CD4-positive, alpha-beta memory T cell (primary cell): ENCODE measurements around the gene PRRC2B. TPM values are rescaled to one million over a fixed set of nuclear protein-coding genes. Genes with fewer than 3 reads are reported as not detected.
A peak's percentile ranks its signal among the peaks of the same experiment; 100 is the strongest.

Source experiments
- CTCF ChIA-PET: fragments of 350-600 bp; sonication (Branson Sonifier 250); formaldehyde crosslinking; loops from one replicate; lab custom pipeline; 2021; ENCODE audit warnings: inconsistent platforms; ENCODE audit not compliant: partially characterized antibody; lab: Charles Lee
- POLR2A ChIA-PET: fragments of 350-600 bp; sonication (Branson Sonifier 250); formaldehyde crosslinking; loops from one replicate; lab custom pipeline; 2021; ENCODE audit not compliant: partially characterized antibody; lab: Charles Lee
- DNase-seq, 5 donors: peaks; one replicate each; pipeline versions ENCODE4 v3.0.0 to v3.0.0-alpha.2; 2020 to 2022; ENCODE audit warnings: mixed read lengths in 1 of 5
- H3K27ac ChIP-seq: one replicate; pipeline ENCODE4 v1.7.0; 2013; ENCODE audit warnings: low read depth, low read length
- H3K27me3 ChIP-seq: 2 replicates; pipeline ENCODE4 v1.7.0; 2013; ENCODE audit warnings: mild to moderate bottlenecking, low read length, moderate library complexity; ENCODE audit not compliant: insufficient read depth
- H3K36me3 ChIP-seq: 2 replicates; pipeline ENCODE4 v1.7.0; 2013; ENCODE audit warnings: mild to moderate bottlenecking, low read length, moderate library complexity; ENCODE audit not compliant: insufficient read depth
- H3K4me1 ChIP-seq: 2 replicates; pipeline ENCODE4 v1.7.0; 2013; ENCODE audit warnings: mild to moderate bottlenecking, low read length, moderate library complexity; ENCODE audit not compliant: insufficient read depth
- H3K4me3 ChIP-seq, 2 donors: one replicate each; pipeline ENCODE4 v1.7.0; 2013; ENCODE audit warnings: low read length in 2 of 2, mild to moderate bottlenecking in 1 of 2
- H3K9me3 ChIP-seq, 2 donors: one replicate each; pipeline ENCODE4 v1.7.0; 2013; ENCODE audit warnings: low read length in 2 of 2, control low read depth in 1 of 2; ENCODE audit not compliant: control insufficient read depth in 1 of 2
- H3K27ac Mint-ChIP-seq, 7 donors: one replicate each; pipeline ENCODE4 v1.8.0; 2020 to 2021; ENCODE audit warnings: mixed read lengths in 7 of 7, mild to moderate bottlenecking in 6 of 7, inconsistent platforms in 3 of 7, moderate library complexity in 3 of 7
- H3K27me3 Mint-ChIP-seq, 2 donors: one replicate each; pipeline ENCODE4 v1.8.0; 2020 to 2021; ENCODE audit warnings: mixed read lengths in 2 of 2
- H3K36me3 Mint-ChIP-seq, 2 donors: one replicate each; pipeline ENCODE4 v1.8.0; 2020 to 2021; ENCODE audit warnings: mixed read lengths in 2 of 2, inconsistent platforms in 1 of 2, mild to moderate bottlenecking in 1 of 2
- H3K4me1 Mint-ChIP-seq, 4 donors: one replicate each; pipeline ENCODE4 v1.8.0; 2020 to 2021; ENCODE audit warnings: mixed read lengths in 4 of 4, mild to moderate bottlenecking in 1 of 4
- H3K4me3 Mint-ChIP-seq, 8 donors: one replicate each; pipeline ENCODE4 v1.8.0; 2020 to 2021; ENCODE audit warnings: mixed read lengths in 8 of 8, mild to moderate bottlenecking in 7 of 8, moderate library complexity in 6 of 8, inconsistent platforms in 3 of 8
- H3K9me3 Mint-ChIP-seq, 8 donors: one replicate each; pipeline ENCODE4 v1.8.0; 2020 to 2021; ENCODE audit warnings: mixed read lengths in 8 of 8, mild to moderate bottlenecking in 5 of 8, inconsistent platforms in 3 of 8, moderate library complexity in 1 of 8
- intact Hi-C: fragments of 100-400 bp; cut with micrococcal nuclease; formaldehyde crosslinking; loops from one replicate; pipeline ENCODE4 v1.15.1; 2023
- polyA plus RNA-seq, 2 donors: library from polyadenylated mRNA; unstranded; fragments of 300-500 nt; fragmentation: Illumina TruSeq; gene quantifications; one replicate each; pipeline ENCODE4 v1.2.3, GENCODE V29; 2021
- total RNA-seq, 2 experiments: library from RNA; stranded (reverse); gene quantifications; one replicate each; pipeline ENCODE4 v1.2.3, GENCODE V29; 2021

Gene PRRC2B
- total and polyA plus RNA-seq, 4 experiments from 2014 or later = 2.7 to 343 (median 191) TPM

DNA sequence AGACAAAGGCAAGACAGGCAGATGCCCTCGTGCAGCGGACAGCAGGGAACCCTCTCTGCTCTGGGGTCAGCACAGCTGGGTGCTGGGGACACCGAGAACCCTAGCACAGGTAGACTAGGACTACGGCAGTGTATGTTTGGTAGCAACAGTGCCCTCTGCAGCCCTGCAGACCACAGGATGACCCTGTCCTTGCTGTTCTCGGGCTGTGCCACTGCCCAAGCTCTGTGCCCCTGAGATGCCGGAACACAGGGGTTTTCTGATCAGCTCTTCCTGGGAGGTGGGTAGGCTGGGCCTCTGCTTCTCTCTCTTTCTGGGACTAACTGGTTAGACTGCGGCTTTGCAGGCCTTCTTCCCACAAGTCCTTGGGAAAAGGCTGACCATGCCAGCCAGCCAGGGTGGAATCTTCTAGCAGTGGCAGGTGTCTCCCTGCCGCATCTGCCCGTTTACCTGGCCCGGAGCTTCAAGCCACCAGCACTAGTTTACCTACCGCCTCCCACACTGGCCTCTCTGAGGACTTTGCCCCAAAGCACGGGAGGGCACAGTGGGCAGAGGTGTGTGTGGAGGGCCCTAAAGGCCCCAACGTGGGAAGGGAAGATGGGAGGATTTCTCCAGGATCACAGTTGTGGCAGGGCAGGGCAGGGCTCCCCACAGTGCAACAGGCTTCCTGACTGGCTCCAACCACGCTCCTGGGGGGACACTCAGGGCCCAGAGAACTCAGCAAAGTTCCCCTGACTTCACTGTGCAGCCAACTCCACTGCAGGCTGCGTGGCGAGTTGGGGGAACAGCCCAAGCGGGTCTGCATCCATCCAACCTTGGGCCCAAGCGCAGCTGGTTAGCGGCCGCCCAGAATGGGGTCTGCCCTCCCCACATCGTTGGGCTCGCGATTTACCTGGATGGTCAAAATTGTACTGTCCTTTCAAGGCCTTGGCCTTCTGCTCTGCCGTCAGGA is 136.0 kb downstream of the PRRC2B start:
- H3K4me1 ChIP-seq = peaks cover 31% of the 10 kb centered on the region
- CTCF ChIA-PET = no interaction called here
- H3K27me3 Mint-ChIP-seq = no peaks in the 10 kb centered on the region
- DNase-seq = peak in 1 of 5 donors; percentile 22
- peak overlapping the region in 6 of 7 donors; percentile 19 to 79 (median 71) for H3K27ac Mint-ChIP-seq
- POLR2A ChIA-PET = interaction anchor here (0.6 to 0.9 kb wide), 4 partner anchors 36 to 274 kb away, joined by 3 to 4 read pairs (median 3); no protein-coding TSS in a partner anchor
- intact Hi-C loops = no loop called here
- peaks cover 9 to 40% (median 18%) of the 10 kb centered on the region in 4 donors for H3K4me1 Mint-ChIP-seq
- no peaks in the 10 kb centered on the region for H3K9me3 ChIP-seq
- peaks cover 21 to 36% of the 10 kb centered on the region in 2 donors for H3K36me3 Mint-ChIP-seq
- H3K4me3 ChIP-seq = peak overlapping the region in 1 of 2 donors; percentile 73
- H3K27ac ChIP-seq = peak overlapping the region; percentile 69
- H3K36me3 ChIP-seq = peaks cover 36% of the 10 kb centered on the region
- no peaks in the 10 kb centered on the region for H3K9me3 Mint-ChIP-seq
- no peaks in the 10 kb centered on the region for H3K27me3 ChIP-seq
- peak overlapping the region; percentile 69 to 84 (median 74) for H3K4me3 Mint-ChIP-seq

DNA sequence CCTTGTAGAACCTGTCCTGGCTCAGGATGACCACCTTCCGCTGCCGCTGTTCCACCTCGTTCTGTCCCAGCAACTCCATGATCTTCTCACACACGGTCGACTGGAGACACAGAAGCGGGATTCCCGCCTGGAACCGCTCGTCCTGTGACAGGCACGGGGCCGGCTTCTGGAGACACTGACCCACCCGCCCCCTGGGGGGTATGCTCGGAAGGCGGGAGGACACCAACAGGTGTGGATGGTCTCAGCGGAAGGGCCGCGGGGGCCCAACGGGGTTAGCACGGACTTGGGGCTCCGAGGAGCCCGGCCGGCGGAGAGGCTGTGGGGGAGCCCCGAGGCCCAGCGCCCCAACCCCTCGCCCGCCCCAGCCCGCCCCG is 136.6 kb downstream of the PRRC2B start:
- Mint-ChIP-seq H3K27ac (peak overlapping the region in 5 of 7 donors; percentile 31 to 79 (median 74)), H3K27me3 (no peaks in the 10 kb centered on the region), H3K36me3 (peaks cover 19 to 29% of the 10 kb centered on the region in 2 donors), H3K4me1 (peaks cover 12 to 47% (median 23%) of the 10 kb centered on the region in 4 donors), H3K9me3 (no peaks in the 10 kb centered on the region), H3K4me3 (peak overlapping the region; percentile 66 to 84 (median 72))
- no peaks in the 10 kb centered on the region for H3K27me3 ChIP-seq
- ChIA-PET CTCF (no interaction called here), POLR2A (interaction anchor here (1.0 to 1.7 kb wide), 2 partner anchors 9 to 30 kb away, joined by 4 read pairs; no protein-coding TSS in a partner anchor)
- intact Hi-C loops = no loop called here
- H3K36me3 ChIP-seq = peaks cover 33% of the 10 kb centered on the region
- H3K9me3 ChIP-seq = no peaks in the 10 kb centered on the region
- DNase-seq = no peak
- peak overlapping the region; percentile 69 for H3K27ac ChIP-seq
- peak overlapping the region in 1 of 2 donors; percentile 73 for H3K4me3 ChIP-seq
- H3K4me1 ChIP-seq = peaks cover 38% of the 10 kb centered on the region

DNA sequence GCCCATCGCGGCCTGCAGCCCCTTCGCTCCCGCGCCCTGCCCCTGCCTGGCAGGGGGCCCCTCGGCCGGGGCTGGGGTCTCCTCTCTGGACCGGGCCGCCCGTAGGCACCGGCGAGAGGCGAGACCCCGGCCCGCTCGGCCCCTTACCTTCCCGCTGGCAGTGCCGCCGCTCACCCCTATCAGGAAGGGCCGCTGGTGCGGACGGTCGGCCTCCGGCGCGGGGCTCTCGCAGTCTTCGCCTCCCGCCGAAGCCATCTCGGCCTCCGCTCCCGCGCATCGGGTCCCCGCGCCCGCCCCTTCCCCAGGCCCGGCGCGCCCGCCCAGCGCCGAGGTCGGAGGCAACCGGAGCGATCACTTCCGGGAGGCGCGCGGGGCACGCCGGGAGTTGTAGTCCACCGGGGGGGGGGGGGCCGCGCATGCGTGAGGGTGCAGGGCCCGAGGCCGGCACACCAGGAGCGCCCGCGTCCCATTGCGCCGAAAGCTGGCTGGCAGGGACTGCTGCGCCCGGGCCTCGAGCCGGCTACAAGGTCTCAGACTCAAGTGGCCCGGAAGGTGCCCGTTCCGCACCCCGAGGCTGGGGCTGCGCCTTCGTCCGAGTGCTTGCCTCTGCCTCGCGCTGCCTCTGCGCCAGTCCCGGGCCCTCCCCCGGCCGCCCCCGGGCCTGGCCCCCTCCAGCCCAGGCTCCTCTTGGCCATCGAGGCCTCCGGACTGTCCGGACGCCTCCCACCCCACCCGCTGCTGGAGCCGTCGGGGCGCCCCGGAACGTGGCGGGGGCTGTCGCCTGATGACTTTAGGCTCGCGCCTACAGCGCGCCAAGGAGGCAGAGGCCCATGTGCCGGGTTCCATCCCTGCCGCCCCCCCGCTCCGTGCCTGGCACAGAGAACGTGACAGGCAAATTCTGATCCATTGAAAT is 137.3 kb downstream of the PRRC2B start, which contains the start of gene UCK1:
Gene UCK1, minus strand, starts transcription at position 344 of the 913 bp plus-strand sequence. Its CDS starts 89 bp downstream, at position 255.
- ChIA-PET POLR2A (interaction anchor here (0.9 to 1.7 kb wide), 3 partner anchors 8 to 48 kb away, joined by 3 to 4 read pairs (median 4); no protein-coding TSS in a partner anchor), CTCF (no interaction called here)
- Mint-ChIP-seq H3K4me1 (peaks cover 12 to 52% (median 25%) of the 10 kb centered on the region in 4 donors), H3K36me3 (peaks cover 14 to 23% of the 10 kb centered on the region in 2 donors), H3K27me3 (no peaks in the 10 kb centered on the region), H3K4me3 (peak within 1 kb of the TSS; percentile 69 to 84 (median 74)), H3K27ac (peak within 1 kb of the TSS in 6 of 7 donors; percentile 29 to 79 (median 54)), H3K9me3 (no peaks in the 10 kb centered on the region)
- Histone ChIP-seq H3K4me3 (peak within 1 kb of the TSS in 1 of 2 donors; percentile 73), H3K9me3 (no peaks in the 10 kb centered on the region), H3K4me1 (peaks cover 42% of the 10 kb centered on the region), H3K36me3 (peaks cover 26% of the 10 kb centered on the region), H3K27ac (peak within 1 kb of the TSS; percentile 69), H3K27me3 (no peaks in the 10 kb centered on the region)
- peak; percentile 72 to 76 (median 72) for DNase-seq
- intact Hi-C loops = loop anchor here (1.0 kb wide), 3 partner anchors 30 to 406 kb away; partner anchors contain the start of gene NUP214

DNA sequence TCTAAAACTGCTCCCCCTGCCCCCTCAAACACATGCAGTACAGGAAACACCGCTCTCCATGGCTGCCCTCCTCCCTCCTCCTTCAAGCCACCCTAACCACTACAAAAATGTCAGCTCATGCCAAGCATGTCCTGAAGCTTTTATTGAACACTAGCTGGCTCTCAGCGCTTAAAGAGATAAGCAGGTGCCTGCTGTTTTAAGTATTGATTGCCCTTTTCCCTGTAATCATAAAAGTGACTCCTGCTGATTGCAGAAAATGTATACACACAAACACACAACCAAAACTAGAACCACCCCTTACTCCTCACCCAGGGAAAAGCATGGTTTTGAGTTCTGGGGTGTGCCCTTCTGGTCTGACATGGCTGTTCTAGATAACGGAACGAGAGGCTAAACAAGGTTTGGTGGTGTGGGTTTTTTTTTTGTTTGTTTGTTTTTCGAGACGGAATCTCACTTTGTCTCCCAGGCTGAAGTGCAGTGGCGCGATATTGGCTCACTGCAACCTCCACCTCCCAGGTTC is 140.9 kb downstream of the PRRC2B start:
- no peaks in the 10 kb centered on the region for H3K9me3 Mint-ChIP-seq
- Histone ChIP-seq H3K27ac (no peak overlapping the region), H3K36me3 (peaks cover 3% of the 10 kb centered on the region), H3K9me3 (no peaks in the 10 kb centered on the region), H3K4me3 (no peak overlapping the region), H3K27me3 (no peaks in the 10 kb centered on the region), H3K4me1 (peaks cover 56% of the 10 kb centered on the region)
- peak overlapping the region in 7 of 8 donors; percentile 25 to 70 (median 64) for H3K4me3 Mint-ChIP-seq
- CTCF ChIA-PET = interaction anchor here (3.8 kb wide), 1 partner anchor 25 kb away, joined by 8 read pairs; no protein-coding TSS in a partner anchor
- H3K36me3 Mint-ChIP-seq = peaks cover 0 to under 1% of the 10 kb centered on the region in 2 donors
- H3K27ac Mint-ChIP-seq = peak overlapping the region in 5 of 7 donors; percentile 8 to 86 (median 57)
- intact Hi-C loops = no loop called here
- POLR2A ChIA-PET = interaction anchor here (0.5 to 1.9 kb wide), 2 partner anchors 34 to 257 kb away, joined by 3 to 5 read pairs; no protein-coding TSS in a partner anchor
- no peaks in the 10 kb centered on the region for H3K27me3 Mint-ChIP-seq
- peak in 4 of 5 donors; percentile 31 to 44 (median 38) for DNase-seq
- peaks cover 17 to 61% (median 31%) of the 10 kb centered on the region in 4 donors for H3K4me1 Mint-ChIP-seq

DNA sequence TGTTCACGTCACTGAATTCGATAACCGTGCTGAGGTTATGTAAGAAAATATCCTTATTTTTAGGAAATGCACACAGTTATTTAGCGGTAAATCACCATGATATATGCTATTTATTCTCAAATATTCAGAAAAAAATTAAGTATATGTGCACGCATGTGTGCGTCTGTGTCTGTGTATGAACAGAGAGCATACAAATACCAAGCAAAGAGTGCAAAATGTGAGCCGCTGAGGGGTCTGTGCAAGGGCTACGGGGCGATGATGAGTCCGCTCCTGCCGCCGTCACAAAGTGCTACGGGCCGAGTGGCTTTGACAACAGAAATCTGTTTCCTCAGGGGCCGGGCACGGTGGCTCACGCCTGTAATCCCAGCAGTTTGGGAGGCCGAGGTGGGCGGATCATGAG is 144.1 kb downstream of the PRRC2B start:
- Histone ChIP-seq H3K4me3 (no peak overlapping the region), H3K4me1 (peaks cover 57% of the 10 kb centered on the region), H3K27me3 (no peaks in the 10 kb centered on the region), H3K9me3 (no peaks in the 10 kb centered on the region), H3K36me3 (no peaks in the 10 kb centered on the region), H3K27ac (no peak overlapping the region)
- Mint-ChIP-seq H3K27me3 (no peaks in the 10 kb centered on the region), H3K27ac (peak overlapping the region in 1 of 7 donors; percentile 15), H3K9me3 (peaks cover 0 to 10% (median 6%) of the 10 kb centered on the region in 8 donors), H3K36me3 (no peaks in the 10 kb centered on the region), H3K4me1 (peaks cover 20 to 72% (median 34%) of the 10 kb centered on the region in 4 donors), H3K4me3 (peak overlapping the region in 1 of 8 donors; percentile 47)
- CTCF ChIA-PET = interaction anchor here (2.0 kb wide), 1 partner anchor 218 kb away, joined by 4 read pairs; no protein-coding TSS in a partner anchor
- no peak for DNase-seq
- intact Hi-C loops = no loop called here
- POLR2A ChIA-PET = no interaction called here
